Ammon's horn (tissue), 1 donor: ENCODE results near the gene SETBP1.

Experiments
- DNase-seq: peaks from one replicate; pipeline ENCODE4 v3.0.0-alpha.2; 2016; ENCODE audit warnings: low spot score

SETBP1 gene

DNA sequence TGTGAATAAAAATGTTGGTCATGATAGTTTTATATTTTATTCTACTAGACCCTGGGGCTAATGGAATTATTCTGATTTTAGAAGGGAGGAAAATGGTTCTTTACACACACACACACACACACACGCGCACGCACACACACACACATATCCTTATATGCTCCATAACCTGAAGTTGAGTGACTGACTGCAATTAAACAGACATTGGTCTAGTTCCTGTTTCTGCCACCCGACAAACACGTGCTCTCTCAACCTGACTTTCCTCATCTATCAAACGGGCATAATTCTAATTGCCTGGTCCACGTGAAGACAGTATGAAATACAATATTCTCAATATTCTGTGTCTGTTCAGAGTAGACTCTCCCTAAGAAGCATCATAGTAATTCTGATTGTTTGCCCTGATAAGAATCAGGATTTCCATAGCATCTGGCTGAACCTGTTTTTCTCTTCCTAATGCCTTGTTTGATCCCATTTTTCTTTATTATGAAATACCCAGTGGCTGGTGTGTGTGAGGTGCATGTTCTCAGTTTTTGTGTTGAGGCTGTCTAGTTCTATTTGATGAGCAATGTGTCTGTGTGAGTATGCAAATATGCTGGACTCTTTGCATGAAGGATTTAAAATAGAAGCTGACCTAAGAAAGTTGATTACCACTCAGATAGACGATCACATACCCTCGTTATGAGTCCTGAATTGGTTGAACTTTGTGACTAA lies 51.0 kb downstream of the SETBP1 start:
- DNase-seq = no peak

GRCh38 chr18:44732238-44732563 lies 51.5 kb downstream of the SETBP1 start:
- no peak for DNase-seq

GRCh38 chr18:44732599-44732998 lies 51.9 kb downstream of the SETBP1 start:
- no peak for DNase-seq

GRCh38 chr18:44733069-44733753 lies 52.5 kb downstream of the SETBP1 start:
- DNase-seq = no peak

- no peak for DNase-seq
Measured at GRCh38 chr18:44733754-44734465, 53.2 kb downstream of the SETBP1 start.

DNA sequence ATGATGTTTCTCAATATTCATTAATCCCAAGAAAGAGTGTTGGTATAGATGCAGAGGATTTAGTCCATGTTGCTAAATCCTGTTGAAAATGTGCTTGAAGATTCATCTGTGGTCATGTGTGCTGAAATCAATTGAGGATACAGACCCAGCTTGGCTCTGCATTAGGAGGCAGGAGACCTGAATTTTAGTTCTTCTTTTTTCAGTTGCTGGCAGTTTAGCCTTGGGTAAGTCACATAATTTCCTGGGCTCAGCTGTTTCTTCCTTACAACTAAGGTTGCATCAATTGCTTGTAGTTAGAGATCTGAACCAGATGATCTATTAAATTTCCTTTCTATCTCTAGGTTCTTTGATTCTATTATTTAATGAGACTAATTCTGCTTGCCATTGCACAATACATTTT lies 54.4 kb downstream of the SETBP1 start:
- no peak for DNase-seq

GRCh38 chr18:44736664-44737380 lies 56.1 kb downstream of the SETBP1 start:
- no peak for DNase-seq

DNA sequence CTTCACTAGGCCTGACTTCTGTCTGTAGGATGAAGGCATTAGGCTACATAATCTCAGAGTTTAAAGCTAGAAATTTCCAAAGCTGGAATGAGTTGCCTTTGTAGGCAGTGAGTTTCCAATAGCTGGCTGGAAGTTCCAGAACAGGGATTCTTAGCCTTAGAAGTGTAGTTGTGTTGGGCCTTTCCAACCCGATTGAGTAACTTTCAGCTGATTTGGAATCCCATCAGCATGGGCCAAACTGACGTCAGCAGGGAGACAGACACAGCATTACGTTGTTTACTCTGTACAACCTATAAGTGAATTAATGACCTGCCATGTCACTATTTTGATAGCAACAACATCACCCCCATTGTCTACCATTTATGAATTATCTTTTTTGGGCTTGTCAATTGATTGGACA lies 56.9 kb downstream of the SETBP1 start:
- DNase-seq = no peak

GRCh38 chr18:44740000-44740399 lies 59.3 kb downstream of the SETBP1 start:
- no peak for DNase-seq

- DNase-seq = no peak
Measured at GRCh38 chr18:44741085-44741484, 60.4 kb downstream of the SETBP1 start.

DNA sequence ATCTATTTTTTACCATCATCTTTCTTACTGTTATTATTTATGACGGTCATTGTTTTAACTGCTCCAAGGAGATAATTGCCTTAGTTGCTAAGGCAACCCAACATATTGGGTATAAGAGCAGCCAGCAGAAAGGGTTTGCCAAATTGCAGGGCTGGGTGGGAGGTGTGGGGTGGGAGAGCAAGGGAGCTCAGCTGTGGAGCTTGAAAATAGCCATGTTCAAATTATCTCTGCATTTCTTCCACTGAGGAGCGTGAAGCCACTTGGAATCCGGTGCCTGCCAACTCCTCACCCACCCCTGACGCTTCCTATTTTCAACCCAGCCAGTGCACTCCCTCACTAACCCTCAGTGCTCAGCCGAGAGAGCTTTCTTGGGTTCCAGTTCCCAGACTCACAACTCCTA lies 60.8 kb downstream of the SETBP1 start:
- peak; percentile 47 for DNase-seq

DNA sequence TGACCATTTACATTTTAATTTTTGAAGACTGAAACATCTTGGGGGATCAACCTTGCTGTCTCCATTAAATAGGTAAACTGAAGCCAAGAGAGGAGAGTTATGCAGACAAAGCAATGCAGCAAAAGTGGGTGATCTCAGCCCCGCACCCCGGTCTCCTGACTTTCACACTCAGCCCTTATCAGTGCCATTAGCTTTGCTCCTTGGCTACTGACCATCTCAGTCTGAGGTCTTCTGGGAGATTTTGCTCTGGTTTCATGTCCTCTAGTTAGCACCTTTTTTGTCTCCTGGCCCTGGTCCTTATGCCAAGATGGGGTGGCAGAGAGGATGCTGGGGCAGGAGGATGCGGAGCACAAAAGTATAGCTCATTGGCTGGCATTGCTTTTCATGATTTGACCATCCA lies 61.4 kb downstream of the SETBP1 start:
- DNase-seq = no peak

GRCh38 chr18:44742718-44743311 lies 62.1 kb downstream of the SETBP1 start:
- DNase-seq = peak; percentile 82

- DNase-seq = no peak
Measured at GRCh38 chr18:44743631-44744030, 62.9 kb downstream of the SETBP1 start.

- peak; percentile 78 for DNase-seq
Measured at GRCh38 chr18:44744161-44745121, 63.8 kb downstream of the SETBP1 start.

GRCh38 chr18:44747157-44747556 lies 66.5 kb downstream of the SETBP1 start:
- no peak for DNase-seq

- no peak for DNase-seq
Measured at GRCh38 chr18:44748582-44748981, 67.9 kb downstream of the SETBP1 start.

GRCh38 chr18:44750774-44751173 lies 70.1 kb downstream of the SETBP1 start:
- DNase-seq = no peak

DNA sequence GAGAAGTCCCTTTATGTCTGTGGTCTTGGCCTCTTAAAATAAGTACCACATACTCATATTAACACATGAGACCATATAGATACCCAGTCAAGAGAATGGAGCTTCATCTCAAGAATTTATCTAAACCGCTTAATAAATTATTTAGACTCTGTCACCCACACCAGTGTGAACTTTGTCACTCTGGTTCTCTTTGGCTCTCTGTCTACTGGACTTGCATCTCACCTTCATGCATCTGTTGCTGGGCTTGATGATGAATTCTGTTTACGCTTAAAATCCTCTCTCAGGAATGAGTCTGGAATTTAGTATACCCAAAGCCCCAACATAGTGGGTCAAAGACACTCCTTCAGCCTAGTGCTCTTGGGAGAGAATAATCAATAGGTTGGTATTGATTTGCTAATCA lies 73.9 kb downstream of the SETBP1 start:
- DNase-seq = no peak

GRCh38 chr18:44758861-44759631 lies 78.4 kb downstream of the SETBP1 start:
- DNase-seq = no peak
